Lung (tissue), 12 donors: ENCODE results near the gene CAMKMT. TPM values are rescaled to one million over a fixed set of nuclear protein-coding genes. Genes with fewer than 3 reads are reported as not detected.

ENCODE experiments used
- ATAC-seq: fragments of 200-7000 bp; cut with Tn5 transposase; one replicate; pipeline ENCODE4 v1.9.1; 2020; ENCODE audit warnings: moderate number of reproducible peaks; ENCODE audit not compliant: insufficient read depth, low FRiP score
- DNase-seq, 3 donors: peaks; one replicate each; pipeline ENCODE4 v3.0.0-alpha.2; 2013 to 2017
- H3K27ac ChIP-seq, 2 donors: one replicate each; pipeline ENCODE4 v1.5.1; 2013; ENCODE audit warnings: mild to moderate bottlenecking in 2 of 2, moderate library complexity in 2 of 2, control low read depth in 1 of 2, inconsistent platforms in 1 of 2, low read depth in 1 of 2, low read length in 1 of 2
- H3K27me3 ChIP-seq, 3 donors: one replicate each; pipeline ENCODE4 v1.5.1; 2013; ENCODE audit warnings: low read length in 2 of 3; ENCODE audit not compliant: control insufficient read depth in 3 of 3, insufficient read depth in 3 of 3
- H3K36me3 ChIP-seq, 4 donors: one replicate each; pipeline ENCODE4 v1.5.1; 2013; ENCODE audit warnings: low read length in 4 of 4, mild to moderate bottlenecking in 1 of 4, moderate library complexity in 1 of 4; ENCODE audit not compliant: control insufficient read depth in 4 of 4, insufficient read depth in 4 of 4
- H3K4me1 ChIP-seq, 5 donors: one replicate each; pipeline ENCODE4 v1.5.1; 2013; ENCODE audit warnings: low read length in 5 of 5, mild to moderate bottlenecking in 2 of 5, moderate library complexity in 1 of 5; ENCODE audit not compliant: control insufficient read depth in 5 of 5, insufficient read depth in 5 of 5
- H3K4me3 ChIP-seq: one replicate; pipeline ENCODE4 v1.5.1; 2013; ENCODE audit warnings: mild to moderate bottlenecking, control low read depth, moderate library complexity
- H3K9ac ChIP-seq, 2 donors: one replicate each; pipeline ENCODE4 v1.5.1; 2013; ENCODE audit warnings: low read length in 2 of 2, control low read depth in 1 of 2; ENCODE audit not compliant: insufficient read depth in 1 of 2
- H3K9me3 ChIP-seq, 4 donors: one replicate each; pipeline ENCODE4 v1.5.1; 2013; ENCODE audit warnings: low read length in 3 of 4, mild to moderate bottlenecking in 1 of 4, moderate library complexity in 1 of 4; ENCODE audit not compliant: control insufficient read depth in 4 of 4, insufficient read depth in 3 of 4
- WGBS, 2 donors: extraction: QIAGEN DNeasy Blood & Tissue Kit; methylation state at CpG; one replicate each; pipeline ENCODE4 v1.1.7; 2013; 5-methylcytosine and 5-hydroxymethylcytosine counted together
- polyA plus RNA-seq, 2 donors: library from polyadenylated mRNA; stranded (reverse); fragments of 200-250 nt; gene quantifications; one replicate each; pipeline ENCODE4 v1.2.1, GENCODE V29; 2013
- total RNA-seq, 2 donors: library from RNA; depleted of rRNA in 1 of 2; stranded (reverse); fragments of >200 nt in 1 of 2; gene quantifications; one replicate each; pipeline ENCODE4 v1.2.1, GENCODE V29; 2014 to 2021
- TF ChIP-seq, protein P1 (sequence below): IDR thresholded peaks from 2 replicates; pipeline ENCODE4 v1.5.1; 2012; ENCODE audit warnings: mild to moderate bottlenecking; ENCODE audit errors: control extremely low read depth, extremely low read depth
- donor health status: control.
- donor health status: control.
- donor health status: Bipolar disorder and iron deficiency.
- donor health status: healthy.
- donor health status: DM: yes; HTN: yes; CAD: no.

CAMKMT gene
- total and polyA plus RNA-seq, 4 donors: 3.6 to 19.7 (median 8.4) TPM

GRCh38 chr2:44778221-44778654, 416.5 kb downstream of the CAMKMT start:
- no peak overlapping the region for H3K27ac ChIP-seq
- DNase-seq (peak in 1 of 3 donors; percentile 36), ATAC-seq (no peak)
- WGBS, 2 donors: 33 to 42% methylated on average over 13 of the region's 13 CpGs
- H3K4me1 ChIP-seq: peaks cover 0 to 22% (median 8%) of the 10 kb centered on the region in 5 donors
- H3K4me3 ChIP-seq: no peak overlapping the region
- no peak overlapping the region for H3K9ac ChIP-seq
- TF ChIP-seq, protein P1, sequence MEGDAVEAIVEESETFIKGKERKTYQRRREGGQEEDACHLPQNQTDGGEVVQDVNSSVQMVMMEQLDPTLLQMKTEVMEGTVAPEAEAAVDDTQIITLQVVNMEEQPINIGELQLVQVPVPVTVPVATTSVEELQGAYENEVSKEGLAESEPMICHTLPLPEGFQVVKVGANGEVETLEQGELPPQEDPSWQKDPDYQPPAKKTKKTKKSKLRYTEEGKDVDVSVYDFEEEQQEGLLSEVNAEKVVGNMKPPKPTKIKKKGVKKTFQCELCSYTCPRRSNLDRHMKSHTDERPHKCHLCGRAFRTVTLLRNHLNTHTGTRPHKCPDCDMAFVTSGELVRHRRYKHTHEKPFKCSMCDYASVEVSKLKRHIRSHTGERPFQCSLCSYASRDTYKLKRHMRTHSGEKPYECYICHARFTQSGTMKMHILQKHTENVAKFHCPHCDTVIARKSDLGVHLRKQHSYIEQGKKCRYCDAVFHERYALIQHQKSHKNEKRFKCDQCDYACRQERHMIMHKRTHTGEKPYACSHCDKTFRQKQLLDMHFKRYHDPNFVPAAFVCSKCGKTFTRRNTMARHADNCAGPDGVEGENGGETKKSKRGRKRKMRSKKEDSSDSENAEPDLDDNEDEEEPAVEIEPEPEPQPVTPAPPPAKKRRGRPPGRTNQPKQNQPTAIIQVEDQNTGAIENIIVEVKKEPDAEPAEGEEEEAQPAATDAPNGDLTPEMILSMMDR: no peak
- H3K9me3 ChIP-seq: peaks cover 0 to 9% (median 3%) of the 10 kb centered on the region in 4 donors
- H3K36me3 ChIP-seq: no peaks in the 10 kb centered on the region
- H3K27me3 ChIP-seq: peaks cover 0 to 10% (median 3%) of the 10 kb centered on the region in 3 donors

DNA sequence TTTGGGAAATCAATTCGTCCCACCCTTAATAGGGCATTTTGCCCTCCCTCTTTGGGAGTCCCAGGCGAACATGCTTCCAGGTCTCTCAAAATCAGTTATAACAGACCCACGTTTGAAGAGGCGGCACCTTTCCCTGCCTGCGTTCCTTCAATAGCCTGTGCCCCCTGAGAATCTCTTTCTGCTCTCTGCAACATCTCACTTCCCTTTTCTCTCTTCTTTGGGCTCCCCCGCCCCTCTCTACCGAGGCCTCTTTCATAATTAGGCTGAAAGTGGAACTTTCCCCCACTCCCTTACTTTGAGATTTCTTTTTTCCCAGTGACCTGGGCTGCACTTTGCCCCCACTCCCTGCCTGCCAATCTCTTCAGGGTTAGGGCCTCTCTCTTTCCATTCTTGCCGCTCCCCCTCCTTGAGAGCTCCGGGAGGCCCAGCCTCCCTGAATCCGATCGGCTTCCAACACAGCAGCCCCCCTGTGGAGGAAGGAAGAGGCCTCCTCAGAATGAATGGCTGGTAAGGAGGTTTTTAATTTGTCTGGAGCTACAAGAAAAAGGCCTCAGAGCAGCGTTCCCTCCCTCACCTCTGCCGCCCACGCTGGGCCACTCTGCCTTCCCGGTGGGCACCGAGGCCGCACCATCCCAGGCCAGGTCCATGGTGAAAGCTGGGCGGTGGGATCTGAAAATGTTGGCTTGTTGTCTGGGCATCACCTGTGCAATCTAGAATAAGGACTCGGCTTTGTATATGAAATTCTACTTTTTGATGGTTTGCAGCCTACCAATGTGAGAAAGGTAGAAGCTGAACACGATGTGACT, 417.1 kb downstream of the CAMKMT start:
- H3K27me3 ChIP-seq: peaks cover 0 to 10% (median 3%) of the 10 kb centered on the region in 3 donors
- 31 to 58% methylated on average over 20 of the region's 20 CpGs for WGBS, 2 donors
- DNase-seq (no peak), ATAC-seq (no peak)
- no peak overlapping the region for H3K4me3 ChIP-seq
- peaks cover 0 to 9% (median 3%) of the 10 kb centered on the region in 4 donors for H3K9me3 ChIP-seq
- H3K36me3 ChIP-seq: no peaks in the 10 kb centered on the region
- H3K27ac ChIP-seq: no peak overlapping the region
- peaks cover 0 to 22% (median 8%) of the 10 kb centered on the region in 5 donors for H3K4me1 ChIP-seq
- no peak overlapping the region for H3K9ac ChIP-seq
- TF ChIP-seq, protein P1: no peak

GRCh38 chr2:44779793-44780192, 418.0 kb downstream of the CAMKMT start:
- ATAC-seq: no peak

More at GRCh38 chr2:44779793-44780192, 418.0 kb downstream of the CAMKMT start:
- Histone ChIP-seq H3K4me3 (no peak overlapping the region), H3K36me3 (no peaks in the 10 kb centered on the region), H3K27ac (no peak overlapping the region), H3K27me3 (peaks cover 0 to 10% (median 3%) of the 10 kb centered on the region in 3 donors), H3K4me1 (peaks cover 0 to 22% (median 8%) of the 10 kb centered on the region in 5 donors), H3K9ac (no peak overlapping the region), H3K9me3 (peaks cover 0 to 9% (median 3%) of the 10 kb centered on the region in 4 donors)
- DNase-seq: no peak
- TF ChIP-seq, protein P1: no peak
- 85 to 97% methylated on average over 2 of the region's 2 CpGs for WGBS, 2 donors
